HG03575 (cell line): ENCODE measurements around the gene UVRAG.

Source experiments
- ATAC-seq: cut with Tn5 transposase; IDR thresholded peaks from one replicate; pipeline ENCODE4 v1.9.1; 2021; ENCODE audit not compliant: unreplicated experiment, insufficient number of reproducible peaks, low FRiP score; ENCODE audit errors: extremely low read depth

The UVRAG gene

GRCh38 chr11:75782540-75783263, 32.3 kb upstream of the UVRAG start:
- ATAC-seq = no peak

- no peak for ATAC-seq
Measured at GRCh38 chr11:75783416-75784084, 31.5 kb upstream of the UVRAG start.

GRCh38 chr11:75784085-75784478, 30.9 kb upstream of the UVRAG start:
- ATAC-seq = no peak

GRCh38 chr11:75784506-75784905, 30.5 kb upstream of the UVRAG start:
- no peak for ATAC-seq

GRCh38 chr11:75785187-75785586, 29.8 kb upstream of the UVRAG start:
- no peak for ATAC-seq

- ATAC-seq = no peak
Measured at GRCh38 chr11:75786101-75786736, 28.8 kb upstream of the UVRAG start.

GRCh38 chr11:75789521-75789920, 25.5 kb upstream of the UVRAG start:
- ATAC-seq = no peak

- no peak for ATAC-seq
Measured at GRCh38 chr11:75790986-75791385, 24.0 kb upstream of the UVRAG start.

GRCh38 chr11:75792127-75792731, 22.8 kb upstream of the UVRAG start:
- no peak for ATAC-seq

- ATAC-seq = no peak
Measured at GRCh38 chr11:75792997-75793800, 21.8 kb upstream of the UVRAG start.

GRCh38 chr11:75793966-75794365, 21.0 kb upstream of the UVRAG start:
- no peak for ATAC-seq

- no peak for ATAC-seq
Measured at GRCh38 chr11:75795276-75796090, 19.5 kb upstream of the UVRAG start.

GRCh38 chr11:75796091-75796435, 18.9 kb upstream of the UVRAG start:
- ATAC-seq = no peak

GRCh38 chr11:75797116-75797515, 17.9 kb upstream of the UVRAG start:
- no peak for ATAC-seq

GRCh38 chr11:75797792-75798191, 17.2 kb upstream of the UVRAG start:
- no peak for ATAC-seq

- no peak for ATAC-seq
Measured at GRCh38 chr11:75800136-75800675, 14.8 kb upstream of the UVRAG start.

GRCh38 chr11:75800728-75801361, 14.2 kb upstream of the UVRAG start:
- ATAC-seq = no peak
